H1 (cell line): ENCODE results near the gene SCP2. TPM values are rescaled to one million over a fixed set of nuclear protein-coding genes. Genes with fewer than 3 reads are reported as not detected.

Experiments
- RBBP5 ChIP-seq: IDR thresholded peaks from 2 replicates; pipeline ENCODE4 v1.7.1; 2012; ENCODE audit warnings: low read depth, mild to moderate bottlenecking, inconsistent platforms, low read length, moderate library complexity, borderline replicate concordance
- SIN3A ChIP-seq, 2 experiments: IDR thresholded peaks in 1 of 2; conservative IDR thresholded peaks in 1 of 2; 2 replicates each; pipeline ENCODE4 v1.6.1; 2011 to 2012; ENCODE audit warnings: low read length in 2 of 2, improper control_type of control experiment in 1 of 2, low read depth in 1 of 2, mild to moderate bottlenecking in 1 of 2
- SRF ChIP-seq: IDR thresholded peaks from 2 replicates; pipeline ENCODE4 v1.6.1; 2011; ENCODE audit warnings: mild to moderate bottlenecking, low read depth, low read length, moderate library complexity
- SUZ12 ChIP-seq: fragments of 200-600 bp; sonication (generic); IDR thresholded peaks from 2 replicates; pipeline ENCODE4 v1.6.1; 2012; ENCODE audit warnings: mild to moderate bottlenecking, inconsistent platforms, low read length, moderate library complexity, mixed read lengths
- polyA plus RNA-seq, 7 experiments: library from polyadenylated mRNA; depleted of rRNA in 3 of 7; stranded (reverse) in 5 of 7; unstranded in 2 of 7; fragments of >200 nt in 5 of 7; fragments of 200-250 nt in 2 of 7; gene quantifications; 1 replicate in 5 of 7; 2 replicates in 1 of 7; 4 replicates in 1 of 7; pipeline versions ENCODE4 v1.2.1 to v1.2.3, GENCODE V29; 2011 to 2013; ENCODE audit warnings: missing spikeins in 2 of 7, mixed read lengths in 2 of 7
- total RNA-seq: library from RNA; stranded (reverse); fragmentation: NEBNext Ultra II Directional; extraction: Animal tissue kit (Norgen Biotek cat#: 25700); gene quantifications from 2 replicates; pipeline ENCODE4 v1.2.1, GENCODE V29; 2021
- TF ChIP-seq, protein P1 (sequence below): IDR thresholded peaks from 2 replicates; pipeline ENCODE4 v1.6.1; 2011; ENCODE audit warnings: low read depth, mild to moderate bottlenecking, low read length; ENCODE audit not compliant: insufficient read depth

SCP2 gene
- total and polyA plus RNA-seq, 2 of the 8 experiments (the other 6 are each of a cell fraction or from before 2014, with no cell fraction given), result 20.9 to 54.3 TPM

DNA sequence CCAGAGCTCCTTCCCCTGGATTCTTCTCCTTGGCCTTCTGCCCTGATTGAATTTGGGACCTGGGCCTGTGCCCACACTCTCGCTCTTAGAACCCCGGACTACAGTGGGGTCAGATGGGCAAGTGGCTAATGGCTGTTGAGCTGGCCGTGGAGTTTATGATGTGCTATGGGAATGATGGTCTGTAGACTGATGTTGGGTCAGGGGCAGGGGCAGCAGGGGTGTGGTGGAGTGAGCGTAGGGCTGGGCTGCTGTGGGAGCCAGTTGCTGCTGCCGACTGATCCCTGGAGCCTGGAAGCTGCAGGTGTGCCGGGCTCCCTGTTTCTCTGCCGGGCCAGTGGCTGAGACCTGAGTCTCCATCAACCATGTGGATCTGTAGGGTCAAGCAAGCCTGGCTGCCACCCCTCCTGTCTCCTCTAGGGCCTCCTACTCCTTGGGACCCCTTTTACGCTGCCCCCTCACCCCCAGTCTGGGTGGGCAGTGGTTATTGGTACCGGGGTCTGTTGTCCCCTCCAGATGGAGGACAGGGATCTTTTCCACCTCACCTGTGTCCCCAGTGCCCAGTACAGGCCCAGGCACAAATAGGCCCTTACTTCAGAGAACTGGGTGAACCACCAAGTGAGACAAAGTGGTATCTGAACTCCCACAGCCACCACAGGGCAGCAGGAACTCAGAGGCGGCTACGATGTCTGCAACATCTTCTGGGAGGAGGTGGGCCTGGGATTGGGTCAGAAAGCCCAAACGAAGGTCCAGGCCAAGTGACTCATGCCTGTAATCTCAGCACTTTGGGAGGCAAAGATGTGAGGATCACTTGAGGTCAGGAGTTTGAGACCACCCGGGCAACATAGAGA lies 140.0 kb downstream of the SCP2 start (continued):
- TF ChIP-seq SIN3A (conservative IDR thresholded peaks at IDR 0.05 in 1 of 2, IDR thresholded peaks at IDR 0.05 in 1 of 2; ENCODE audit: low read depth in 1 of 2, low read length in 2 of 2) (no peak), SUZ12 (no peak), SRF (no peak), RBBP5 (no peak)
- TF ChIP-seq, protein P1, sequence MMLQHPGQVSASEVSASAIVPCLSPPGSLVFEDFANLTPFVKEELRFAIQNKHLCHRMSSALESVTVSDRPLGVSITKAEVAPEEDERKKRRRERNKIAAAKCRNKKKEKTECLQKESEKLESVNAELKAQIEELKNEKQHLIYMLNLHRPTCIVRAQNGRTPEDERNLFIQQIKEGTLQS, result no peak
